GM19397 (cell line): ENCODE data around the gene MEIOSIN.
A peak's percentile ranks its signal among the peaks of the same experiment; 100 is the strongest.
"Not testable (repeated sequence)": the region's sequence is repeated elsewhere in the genome, so short reads cannot be mapped to it uniquely, and the experiment has no call there.

Experiments
- ATAC-seq: cut with Tn5 transposase; IDR thresholded peaks from one replicate; pipeline ENCODE4 v1.9.1; 2021; ENCODE audit warnings: mild to moderate bottlenecking, moderate library complexity; ENCODE audit not compliant: unreplicated experiment

MEIOSIN gene

GRCh38 chr19:45733160-45733810 lies at the start of gene MEIOSIN:
Gene MEIOSIN (plus strand): TSS chr19:45733439. CDS start chr19:45735377, 1,938 bp downstream.
- ATAC-seq: no peak

GRCh38 chr19:45685045-45685444 lies 48.2 kb upstream of the MEIOSIN start:
- not testable (repeated sequence) for ATAC-seq

- ATAC-seq: no peak
These were observed 45.6 kb upstream of the MEIOSIN start for GRCh38 chr19:45687599-45687998.

GRCh38 chr19:45691516-45692186 lies 41.6 kb upstream of the MEIOSIN start, which contains the start of gene SNRPD2:
Gene SNRPD2 (minus strand): TSS chr19:45691953. CDS start chr19:45691888, 65 bp downstream.
- ATAC-seq: peak; percentile 55

- ATAC-seq: peak; percentile 85
These were observed 40.8 kb upstream of the MEIOSIN start, which contains the start of gene QPCTL for GRCh38 chr19:45692187-45693105. Gene QPCTL (plus strand): TSS chr19:45692666. CDS start chr19:45692704, 38 bp downstream.

GRCh38 chr19:45693106-45693788 lies 40.0 kb upstream of the MEIOSIN start:
- no peak for ATAC-seq

- ATAC-seq: no peak
These were observed 31.6 kb upstream of the MEIOSIN start for GRCh38 chr19:45701676-45702075.

GRCh38 chr19:45705115-45705514 lies 28.1 kb upstream of the MEIOSIN start:
- ATAC-seq: no peak

- no peak for ATAC-seq
These were observed 27.4 kb upstream of the MEIOSIN start for GRCh38 chr19:45705710-45706415.

GRCh38 chr19:45710356-45711130 lies 22.7 kb upstream of the MEIOSIN start:
- no peak for ATAC-seq

GRCh38 chr19:45711851-45712698 lies 21.2 kb upstream of the MEIOSIN start:
- no peak for ATAC-seq

- ATAC-seq: no peak
These were observed 20.6 kb upstream of the MEIOSIN start for GRCh38 chr19:45712699-45713067.

GRCh38 chr19:45713141-45713540 lies 20.1 kb upstream of the MEIOSIN start:
- ATAC-seq: no peak

GRCh38 chr19:45715139-45715538 lies 18.1 kb upstream of the MEIOSIN start:
- ATAC-seq: no peak

GRCh38 chr19:45716359-45717130 lies 16.7 kb upstream of the MEIOSIN start:
- ATAC-seq: no peak

- ATAC-seq: peak; percentile 94
These were observed 15.9 kb upstream of the MEIOSIN start for GRCh38 chr19:45717131-45717982.
